RWPE1 (cell line): Measurements from ENCODE around the gene SAMHD1.
"Not testable (repeated sequence)": the region's sequence is repeated elsewhere in the genome, so short reads cannot be mapped to it uniquely, and the experiment has no call there.

Experiments used
- CTCF ChIA-PET: fragments of 350-600 bp; sonication (Branson Sonifier 250); formaldehyde crosslinking; extraction: SDS; loops from one replicate; lab custom pipeline; 2021; lab: Yijun Ruan, JAX
- POLR2A ChIA-PET: fragments of 400-600 bp; formaldehyde crosslinking; extraction: SDS; loops from one replicate; lab custom pipeline; 2020; ENCODE audit warnings: antibody characterized with exemption; ENCODE audit not compliant: low non-redundant PET; lab: Yijun Ruan, JAX
- DNase-seq: peaks from one replicate; pipeline ENCODE4 v3.0.0; 2012; ENCODE audit warnings: low spot score
- H3K27ac ChIP-seq: fragments of 450-650 bp; 2 replicates; pipeline ENCODE4 v1.5.1; 2017
- TF ChIP-seq, protein P1 (sequence below): fragments of 450-650 bp; conservative IDR thresholded peaks from 2 replicates; pipeline ENCODE4 v1.5.1; 2017; ENCODE audit warnings: low read depth, mild to moderate bottlenecking

SAMHD1 gene

GRCh38 chr20:36951198-36951978, at the start of gene SAMHD1:
TSS of gene SAMHD1 (minus strand) at chr20:36951708. CDS start at chr20:36951643, 65 bp downstream.
- DNase-seq, result peak; percentile 100
- TF ChIP-seq, protein P1, sequence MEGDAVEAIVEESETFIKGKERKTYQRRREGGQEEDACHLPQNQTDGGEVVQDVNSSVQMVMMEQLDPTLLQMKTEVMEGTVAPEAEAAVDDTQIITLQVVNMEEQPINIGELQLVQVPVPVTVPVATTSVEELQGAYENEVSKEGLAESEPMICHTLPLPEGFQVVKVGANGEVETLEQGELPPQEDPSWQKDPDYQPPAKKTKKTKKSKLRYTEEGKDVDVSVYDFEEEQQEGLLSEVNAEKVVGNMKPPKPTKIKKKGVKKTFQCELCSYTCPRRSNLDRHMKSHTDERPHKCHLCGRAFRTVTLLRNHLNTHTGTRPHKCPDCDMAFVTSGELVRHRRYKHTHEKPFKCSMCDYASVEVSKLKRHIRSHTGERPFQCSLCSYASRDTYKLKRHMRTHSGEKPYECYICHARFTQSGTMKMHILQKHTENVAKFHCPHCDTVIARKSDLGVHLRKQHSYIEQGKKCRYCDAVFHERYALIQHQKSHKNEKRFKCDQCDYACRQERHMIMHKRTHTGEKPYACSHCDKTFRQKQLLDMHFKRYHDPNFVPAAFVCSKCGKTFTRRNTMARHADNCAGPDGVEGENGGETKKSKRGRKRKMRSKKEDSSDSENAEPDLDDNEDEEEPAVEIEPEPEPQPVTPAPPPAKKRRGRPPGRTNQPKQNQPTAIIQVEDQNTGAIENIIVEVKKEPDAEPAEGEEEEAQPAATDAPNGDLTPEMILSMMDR, result no peak
- ChIA-PET POLR2A (no interaction called here), CTCF (no interaction called here)
- peak within 1 kb of the TSS; percentile 80 for H3K27ac ChIP-seq

DNA sequence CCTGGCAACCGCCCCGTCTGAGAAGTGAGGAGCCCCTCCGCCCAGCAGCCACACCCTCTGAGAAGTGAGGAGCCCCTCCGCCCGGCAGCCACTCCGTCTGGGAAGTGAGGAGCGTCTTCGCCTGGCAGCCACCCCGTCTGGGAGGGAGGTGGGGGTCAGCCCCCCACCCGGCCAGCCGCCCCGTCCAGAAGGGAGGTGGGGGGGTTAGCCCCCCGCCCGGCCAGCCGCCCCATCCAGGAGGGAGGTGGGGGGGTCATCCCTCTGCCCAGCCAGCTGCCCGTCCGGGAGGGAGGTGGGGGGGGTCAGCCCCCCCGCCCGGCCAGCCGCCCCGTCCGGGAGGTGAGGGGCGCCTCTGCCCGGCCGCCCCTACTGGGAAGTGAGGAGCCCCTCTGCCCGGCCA, 48.7 kb upstream of the SAMHD1 start:
- DNase-seq, CTCF ChIA-PET, POLR2A ChIA-PET, H3K27ac ChIP-seq: not testable (repeated sequence)

DNA sequence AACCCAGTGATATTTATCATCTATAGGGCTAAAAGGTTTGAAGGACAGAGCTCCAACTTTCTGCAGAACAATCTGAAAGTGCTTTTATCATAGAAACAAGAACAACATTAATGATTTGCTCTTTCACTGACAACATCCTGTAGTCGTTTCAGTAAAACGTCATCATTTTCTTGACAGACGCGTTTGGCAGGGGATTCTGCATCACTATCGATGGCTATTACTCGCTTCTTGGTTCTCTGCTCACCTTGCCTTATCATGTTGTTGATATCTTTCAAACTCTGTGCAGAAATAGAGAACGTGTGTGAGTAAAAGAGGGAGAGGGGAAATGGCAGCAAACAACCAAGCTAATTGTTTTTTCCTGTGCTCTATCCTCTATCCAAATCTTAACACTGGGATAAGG, 47.1 kb upstream of the SAMHD1 start:
- TF ChIP-seq, protein P1, result no peak
- POLR2A ChIA-PET, result no interaction called here

GRCh38 chr20:36997121-36997520, 45.6 kb upstream of the SAMHD1 start:
- CTCF ChIA-PET, result interaction anchor here (0.6 to 0.7 kb wide), 3 partner anchors 9 to 44 kb away, joined by 3 to 8 read pairs (median 3); no protein-coding TSS in a partner anchor

More for the DNA sequence above, 47.1 kb upstream of the SAMHD1 start:
- DNase-seq, result no peak
- no peak overlapping the region for H3K27ac ChIP-seq
- CTCF ChIA-PET, result interaction anchor here (0.6 kb wide), 2 partner anchors 14 to 87 kb away, joined by 3 to 6 read pairs; no protein-coding TSS in a partner anchor

DNA sequence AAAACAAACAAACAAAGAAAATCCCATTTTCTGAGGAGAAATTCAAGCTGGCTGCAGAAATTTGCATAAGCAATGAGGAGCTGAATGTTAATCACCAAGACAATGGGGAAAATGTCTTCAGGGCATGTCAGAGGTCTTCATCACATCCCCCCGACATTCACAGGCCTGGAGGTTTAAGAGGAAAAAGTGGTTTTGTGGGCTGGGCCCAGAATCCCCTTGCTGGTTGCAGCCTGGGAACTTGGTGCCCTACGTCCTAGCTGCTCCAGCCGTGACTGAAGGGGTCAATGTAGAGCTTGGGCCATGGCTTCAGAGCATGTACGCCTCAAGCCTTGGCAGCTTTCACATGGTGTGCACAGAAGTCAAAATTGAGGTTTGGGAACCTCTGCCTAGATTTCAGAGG, 42.7 kb upstream of the SAMHD1 start:
- H3K27ac ChIP-seq, DNase-seq, CTCF ChIA-PET, POLR2A ChIA-PET: not testable (repeated sequence)

More at GRCh38 chr20:36997121-36997520, 45.6 kb upstream of the SAMHD1 start:
- POLR2A ChIA-PET, result no interaction called here
- TF ChIP-seq, protein P1, result no peak
- DNase-seq, result no peak
- no peak overlapping the region for H3K27ac ChIP-seq

GRCh38 chr20:36992802-36993334, 41.4 kb upstream of the SAMHD1 start:
- ChIA-PET POLR2A (no interaction called here), CTCF (interaction anchor here (0.6 kb wide), 2 partner anchors 208 to 572 kb away, joined by 3 to 4 read pairs; no protein-coding TSS in a partner anchor)
- no peak for DNase-seq
- TF ChIP-seq, protein P1, result no peak
- no peak overlapping the region for H3K27ac ChIP-seq

- TF ChIP-seq, protein P1, result no peak
- POLR2A ChIA-PET, result no interaction called here
- H3K27ac ChIP-seq, result no peak overlapping the region
- CTCF ChIA-PET, result no interaction called here
- no peak for DNase-seq
Measured at GRCh38 chr20:36991703-36992102, 40.2 kb upstream of the SAMHD1 start.
